Stomach (tissue), 4 donors: ENCODE results near the gene GOSR2.

Experiments used
- POLR2A ChIP-seq, 4 donors: fragments of 450-650 bp; IDR thresholded peaks; one replicate each; pipeline ENCODE4 v1.6.1; 2016; ENCODE audit warnings: antibody characterized with exemption in 4 of 4, control low read depth in 2 of 4, mild to moderate bottlenecking in 1 of 4, moderate library complexity in 1 of 4
- POLR2AphosphoS5 ChIP-seq, 3 donors: sonication (generic); formaldehyde crosslinking; IDR thresholded peaks; one replicate each; pipeline ENCODE4 v1.6.1; 2016; ENCODE audit warnings: antibody characterized with exemption in 3 of 3
- TF ChIP-seq, protein P1 (sequence below), 7 experiments: fragments of 450-650 bp in 4 of 7; fragments of 200-600 bp in 3 of 7; sonication (generic) in 3 of 7; IDR thresholded peaks; one replicate each; pipeline ENCODE4 v1.5.1; 2016 to 2019; ENCODE audit warnings: antibody characterized with exemption in 7 of 7, control low read depth in 2 of 7, mild to moderate bottlenecking in 1 of 7

DNA sequence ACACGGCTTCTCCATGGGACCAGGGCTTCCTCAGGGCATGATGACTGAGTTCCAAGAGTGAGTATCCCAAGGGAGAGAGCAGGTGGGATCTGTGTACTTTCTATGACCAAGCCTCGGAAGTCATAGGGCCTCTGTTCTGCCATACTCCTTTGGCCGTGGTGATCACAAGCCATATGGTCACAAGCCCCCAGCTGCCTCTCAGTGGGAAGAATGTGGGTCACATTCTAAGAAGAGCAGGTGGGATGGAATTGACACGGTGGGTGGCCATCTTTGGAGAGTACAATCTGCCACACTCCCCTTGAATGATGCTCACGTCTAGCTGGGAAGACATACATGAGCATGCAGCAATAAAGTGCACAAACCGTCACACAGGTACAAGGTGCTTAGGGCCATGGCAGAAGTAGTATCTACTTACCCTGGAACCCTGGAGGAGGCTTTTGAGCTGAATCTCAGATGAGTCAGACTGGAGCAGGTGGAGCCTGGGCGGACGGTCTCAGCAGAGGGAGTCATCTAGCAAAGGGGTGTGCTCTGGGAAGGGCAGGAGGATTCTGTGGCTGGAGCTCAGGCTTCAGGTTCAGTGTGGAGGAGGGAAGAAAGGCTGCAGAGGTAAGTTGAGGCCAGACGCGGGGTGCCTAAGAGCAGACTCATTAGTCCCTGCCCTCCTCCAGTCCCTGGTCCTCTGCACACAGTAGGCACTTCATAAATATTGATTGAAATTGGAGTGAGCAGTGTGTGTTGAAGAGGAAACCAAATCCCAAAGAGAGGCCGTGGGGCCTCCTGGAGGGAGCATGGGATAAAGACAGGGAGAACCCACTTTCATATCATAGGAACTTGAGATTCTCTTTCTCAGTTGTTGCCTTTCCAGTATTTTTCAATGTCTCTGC is 26.6 kb downstream of the GOSR2 start:
- TF ChIP-seq POLR2AphosphoS5 (IDR thresholded peaks at IDR 0.05) (no peak), POLR2A (IDR thresholded peaks at IDR 0.05) (no peak)
- TF ChIP-seq, protein P1, sequence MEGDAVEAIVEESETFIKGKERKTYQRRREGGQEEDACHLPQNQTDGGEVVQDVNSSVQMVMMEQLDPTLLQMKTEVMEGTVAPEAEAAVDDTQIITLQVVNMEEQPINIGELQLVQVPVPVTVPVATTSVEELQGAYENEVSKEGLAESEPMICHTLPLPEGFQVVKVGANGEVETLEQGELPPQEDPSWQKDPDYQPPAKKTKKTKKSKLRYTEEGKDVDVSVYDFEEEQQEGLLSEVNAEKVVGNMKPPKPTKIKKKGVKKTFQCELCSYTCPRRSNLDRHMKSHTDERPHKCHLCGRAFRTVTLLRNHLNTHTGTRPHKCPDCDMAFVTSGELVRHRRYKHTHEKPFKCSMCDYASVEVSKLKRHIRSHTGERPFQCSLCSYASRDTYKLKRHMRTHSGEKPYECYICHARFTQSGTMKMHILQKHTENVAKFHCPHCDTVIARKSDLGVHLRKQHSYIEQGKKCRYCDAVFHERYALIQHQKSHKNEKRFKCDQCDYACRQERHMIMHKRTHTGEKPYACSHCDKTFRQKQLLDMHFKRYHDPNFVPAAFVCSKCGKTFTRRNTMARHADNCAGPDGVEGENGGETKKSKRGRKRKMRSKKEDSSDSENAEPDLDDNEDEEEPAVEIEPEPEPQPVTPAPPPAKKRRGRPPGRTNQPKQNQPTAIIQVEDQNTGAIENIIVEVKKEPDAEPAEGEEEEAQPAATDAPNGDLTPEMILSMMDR (IDR thresholded peaks at IDR 0.05): no peak
